Gastrocnemius medialis (tissue), 4 donors: ENCODE results near the gene SEPHS2. TPM values are rescaled to one million over a fixed set of nuclear protein-coding genes. Genes with fewer than 3 reads are reported as not detected.

Experiments used
- ATAC-seq, 2 donors: fragments of 150-250 bp; one replicate each; pipeline ENCODE4 v1.9.1; 2016
- DNase-seq, 2 donors: peaks; one replicate each; pipeline ENCODE4 v3.0.0-alpha.2; 2019
- H3K27ac ChIP-seq, 4 donors: fragments of 200-600 bp; sonication (generic); 1 replicate in 1 of 4; 2 replicates in 3 of 4; pipeline ENCODE4 v1.5.1; 2016 to 2018; ENCODE audit warnings: mild to moderate bottlenecking in 2 of 4, moderate library complexity in 1 of 4
- H3K27me3 ChIP-seq, 3 donors: fragments of 200-600 bp; sonication (generic) in 2 of 3; 1 replicate in 1 of 3; 2 replicates in 2 of 3; pipeline versions ENCODE4 v1.5.1 to v1.6.0; 2016 to 2019; ENCODE audit warnings: mild to moderate bottlenecking in 1 of 3, moderate library complexity in 1 of 3
- H3K36me3 ChIP-seq, 2 donors: fragments of 200-600 bp; sonication (generic) in 1 of 2; one replicate each; pipeline ENCODE4 v1.5.1; 2017 to 2018
- H3K4me1 ChIP-seq, 2 donors: fragments of 200-600 bp; sonication (generic) in 1 of 2; one replicate each; pipeline ENCODE4 v1.5.1; 2016 to 2017; ENCODE audit warnings: mild to moderate bottlenecking in 2 of 2
- H3K4me3 ChIP-seq, 4 donors: fragments of 200-600 bp; sonication (generic) in 3 of 4; 1 replicate in 1 of 4; 2 replicates in 3 of 4; pipeline ENCODE4 v1.5.1; 2016 to 2019; ENCODE audit warnings: mild to moderate bottlenecking in 2 of 4
- H3K9me3 ChIP-seq, 3 donors: fragments of 200-600 bp; sonication (generic) in 2 of 3; 1 replicate in 1 of 3; 2 replicates in 2 of 3; pipeline ENCODE4 v1.5.1; 2016 to 2019
- POLR2A ChIP-seq, 2 donors: fragments of 450-650 bp; IDR thresholded peaks; one replicate each; pipeline ENCODE4 v1.6.1; 2017; ENCODE audit warnings: antibody characterized with exemption in 2 of 2, mild to moderate bottlenecking in 2 of 2, moderate library complexity in 2 of 2
- in situ Hi-C, 4 donors: fragments of 200-750 bp; cut with MboI; loops; one replicate each; pipeline versions ENCODE4 v1.15.0 to v1.8.0; 2017; ENCODE audit warnings: low sequenced_read_pairs in 4 of 4
- intact Hi-C: fragments of 100-400 bp; cut with DNase I; formaldehyde crosslinking; loops from one replicate; pipeline ENCODE4 v1.15.1; 2023; ENCODE audit warnings: low total_unique reads
- total RNA-seq, 4 donors: library from RNA; depleted of rRNA; stranded (reverse); fragments of >200 nt; gene quantifications; one replicate each; pipeline versions ENCODE4 v1.1.0 to v1.2.3, GENCODE V29; 2016
- TF ChIP-seq, protein P1 (sequence below), 5 experiments: fragments of 450-650 bp in 3 of 5; fragments of 200-600 bp in 2 of 5; sonication (generic) in 2 of 5; IDR thresholded peaks in 4 of 5; conservative IDR thresholded peaks in 1 of 5; 1 replicate in 4 of 5; 2 replicates in 1 of 5; pipeline ENCODE4 v1.5.1; 2016 to 2019; ENCODE audit warnings: antibody characterized with exemption in 5 of 5, mild to moderate bottlenecking in 3 of 5, moderate library complexity in 3 of 5

Gene SEPHS2
- total RNA-seq, 4 donors from 2014 or later: 23.7 to 29.5 (median 27.4) TPM

DNA sequence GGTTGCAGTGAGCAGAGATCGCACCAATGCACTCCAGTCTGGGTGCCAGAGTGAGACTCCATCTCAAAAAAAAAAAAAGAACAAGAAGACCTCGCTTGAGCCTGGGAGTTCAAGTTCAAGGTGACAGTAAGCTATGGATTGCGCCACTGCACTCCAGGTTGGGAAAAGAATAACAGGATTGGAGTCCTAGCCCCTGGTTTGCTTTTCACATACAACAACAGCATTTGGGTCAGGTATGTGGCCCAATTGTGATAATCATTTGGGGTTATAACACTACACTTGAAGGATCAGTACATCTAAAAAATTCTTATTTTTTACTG is 3.4 kb upstream of the SEPHS2 start:
- ATAC-seq (no peak), DNase-seq (no peak)
- no peak overlapping the region for H3K4me3 ChIP-seq
- intact Hi-C loops (no loop called here), in situ Hi-C loops (loop anchor here in 1 of 4 donors (10.0 to 25.0 kb wide), 2 partner anchors 86 to 188 kb away; partner anchors contain the start of gene ZNF747)
- no peaks in the 10 kb centered on the region for H3K27me3 ChIP-seq
- H3K4me1 ChIP-seq: peaks cover 10% of the 10 kb centered on the region in 2 donors
- no peaks in the 10 kb centered on the region for H3K9me3 ChIP-seq
- H3K27ac ChIP-seq: no peak overlapping the region
- TF ChIP-seq, protein P1, sequence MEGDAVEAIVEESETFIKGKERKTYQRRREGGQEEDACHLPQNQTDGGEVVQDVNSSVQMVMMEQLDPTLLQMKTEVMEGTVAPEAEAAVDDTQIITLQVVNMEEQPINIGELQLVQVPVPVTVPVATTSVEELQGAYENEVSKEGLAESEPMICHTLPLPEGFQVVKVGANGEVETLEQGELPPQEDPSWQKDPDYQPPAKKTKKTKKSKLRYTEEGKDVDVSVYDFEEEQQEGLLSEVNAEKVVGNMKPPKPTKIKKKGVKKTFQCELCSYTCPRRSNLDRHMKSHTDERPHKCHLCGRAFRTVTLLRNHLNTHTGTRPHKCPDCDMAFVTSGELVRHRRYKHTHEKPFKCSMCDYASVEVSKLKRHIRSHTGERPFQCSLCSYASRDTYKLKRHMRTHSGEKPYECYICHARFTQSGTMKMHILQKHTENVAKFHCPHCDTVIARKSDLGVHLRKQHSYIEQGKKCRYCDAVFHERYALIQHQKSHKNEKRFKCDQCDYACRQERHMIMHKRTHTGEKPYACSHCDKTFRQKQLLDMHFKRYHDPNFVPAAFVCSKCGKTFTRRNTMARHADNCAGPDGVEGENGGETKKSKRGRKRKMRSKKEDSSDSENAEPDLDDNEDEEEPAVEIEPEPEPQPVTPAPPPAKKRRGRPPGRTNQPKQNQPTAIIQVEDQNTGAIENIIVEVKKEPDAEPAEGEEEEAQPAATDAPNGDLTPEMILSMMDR (IDR thresholded peaks at IDR 0.05 in 4 of 5, conservative IDR thresholded peaks at IDR 0.05 in 1 of 5): no peak
- no peak for TF ChIP-seq POLR2A (IDR thresholded peaks at IDR 0.05)
- no peaks in the 10 kb centered on the region for H3K36me3 ChIP-seq

DNA sequence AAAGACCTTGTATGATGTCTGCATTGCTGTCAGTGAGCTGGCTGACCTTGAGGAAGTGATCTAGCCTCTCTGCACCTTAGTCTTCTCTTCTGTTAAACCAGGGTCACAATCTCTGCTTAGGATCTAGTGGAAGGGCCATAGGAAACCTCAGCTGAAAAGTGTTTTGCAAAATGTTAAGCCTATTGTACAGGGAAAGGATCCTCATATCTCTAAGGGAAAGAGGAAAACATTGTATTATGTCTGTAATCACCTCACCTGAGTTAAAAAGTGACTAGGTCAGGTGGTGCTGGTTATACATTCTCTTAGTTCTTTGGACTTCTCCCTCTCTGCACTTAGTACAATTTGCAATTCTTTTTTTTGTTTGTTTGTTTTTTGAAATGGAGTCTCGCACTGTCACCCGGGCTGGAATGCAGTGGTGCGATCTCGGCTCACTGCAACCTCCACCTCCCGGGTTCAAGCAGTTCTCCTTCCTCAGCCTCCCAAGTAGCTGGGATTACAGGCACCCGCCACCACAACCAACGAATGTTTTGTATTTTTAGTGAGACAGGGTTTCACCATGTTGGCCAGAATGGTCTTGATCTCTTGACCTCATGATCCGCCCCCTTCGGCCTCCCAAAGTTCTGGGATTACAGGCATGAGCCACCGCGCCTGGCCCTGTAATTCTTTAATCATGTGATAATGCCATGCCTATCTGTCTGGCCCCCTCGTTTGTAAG is 2.0 kb upstream of the SEPHS2 start:
- TF ChIP-seq, protein P1 (IDR thresholded peaks at IDR 0.05 in 4 of 5, conservative IDR thresholded peaks at IDR 0.05 in 1 of 5): no peak
- no peaks in the 10 kb centered on the region for H3K9me3 ChIP-seq
- no peak overlapping the region for H3K27ac ChIP-seq
- peaks cover 20 to 21% of the 10 kb centered on the region in 2 donors for H3K4me1 ChIP-seq
- intact Hi-C loops (no loop called here), in situ Hi-C loops (loop anchor here in 1 of 4 donors (10.0 to 25.0 kb wide), 2 partner anchors 87 to 190 kb away; partner anchors contain the start of gene ZNF747)
- no peaks in the 10 kb centered on the region for H3K27me3 ChIP-seq
- H3K36me3 ChIP-seq: no peaks in the 10 kb centered on the region
- DNase-seq (no peak), ATAC-seq (no peak)
- no peak overlapping the region for H3K4me3 ChIP-seq

DNA sequence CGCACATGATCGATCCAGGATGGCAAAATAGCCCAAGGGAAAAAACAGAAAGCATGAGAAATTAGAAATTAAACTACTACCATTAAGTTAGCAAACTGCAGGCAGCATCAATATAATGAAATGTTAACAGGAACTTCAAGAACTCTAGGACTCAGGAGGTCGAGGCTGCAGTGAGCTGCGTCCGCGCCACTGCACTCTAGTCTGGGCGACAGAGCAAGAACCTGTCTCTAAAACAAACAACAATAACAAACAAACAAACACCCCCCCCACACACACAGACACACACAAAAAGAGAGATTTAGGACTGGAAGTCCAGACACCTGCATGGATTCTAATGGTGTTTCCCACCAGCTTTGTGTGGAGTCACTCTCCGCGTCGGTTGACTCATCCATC is 525 bp upstream of the SEPHS2 start:
- DNase-seq (no peak), ATAC-seq (no peak)
- intact Hi-C loops (no loop called here), in situ Hi-C loops (loop anchor here in 1 of 4 donors (10.0 to 25.0 kb wide), 2 partner anchors 89 to 191 kb away; partner anchors contain the start of gene ZNF747)
- no peaks in the 10 kb centered on the region for H3K9me3 ChIP-seq
- peak overlapping the region; percentile 89 to 100 (median 95) for H3K4me3 ChIP-seq
- H3K4me1 ChIP-seq: peaks cover 20 to 21% of the 10 kb centered on the region in 2 donors
- no peaks in the 10 kb centered on the region for H3K36me3 ChIP-seq
- H3K27ac ChIP-seq: peak overlapping the region; percentile 97 to 100 (median 98)
- no peaks in the 10 kb centered on the region for H3K27me3 ChIP-seq
- no peak for TF ChIP-seq POLR2A (IDR thresholded peaks at IDR 0.05)
- TF ChIP-seq, protein P1 (IDR thresholded peaks at IDR 0.05 in 4 of 5, conservative IDR thresholded peaks at IDR 0.05 in 1 of 5): no peak

DNA sequence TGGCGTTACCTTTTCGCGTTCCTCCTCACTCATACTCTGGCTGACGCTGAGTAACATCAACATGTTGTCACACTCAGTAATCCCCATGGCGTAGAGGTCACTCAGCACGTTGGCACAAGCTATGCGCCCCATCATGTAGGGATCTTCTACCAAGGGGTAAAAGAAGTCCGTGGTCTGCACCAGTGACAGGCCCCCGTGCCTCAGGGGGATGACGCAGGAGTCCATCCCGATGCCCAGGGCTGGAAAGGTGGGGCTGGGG is 596 bp downstream of the SEPHS2 start:
- H3K4me1 ChIP-seq: peaks cover 20 to 21% of the 10 kb centered on the region in 2 donors
- H3K4me3 ChIP-seq: peak overlapping the region; percentile 89 to 100 (median 95)
- no peak for DNase-seq
- ATAC-seq: peak; percentile 3 to 20
- in situ Hi-C loops (loop anchor here in 1 of 4 donors (10.0 to 25.0 kb wide), 2 partner anchors 90 to 192 kb away; partner anchors contain the start of gene ZNF747), intact Hi-C loops (loop anchor here (1.0 to 2.0 kb wide), 2 partner anchors 15 to 82 kb away; partner anchors contain the start of genes DCTPP1 and ZNF768)
- H3K9me3 ChIP-seq: no peaks in the 10 kb centered on the region
- no peaks in the 10 kb centered on the region for H3K36me3 ChIP-seq
- H3K27ac ChIP-seq: peak overlapping the region; percentile 97 to 100 (median 98)
- TF ChIP-seq POLR2A (IDR thresholded peaks at IDR 0.05): no peak
- TF ChIP-seq, protein P1 (IDR thresholded peaks at IDR 0.05 in 4 of 5, conservative IDR thresholded peaks at IDR 0.05 in 1 of 5): no peak
- no peaks in the 10 kb centered on the region for H3K27me3 ChIP-seq
